IMR-90 (cell line): Measurements from ENCODE around the gene PFAS. TPM values are rescaled to one million over a fixed set of nuclear protein-coding genes. Genes with fewer than 3 reads are reported as not detected.

Source experiments
- ATAC-seq: fragments of 200-7000 bp; cut with Tn5 transposase; 2 replicates; pipeline ENCODE4 v1.9.1; 2020; ENCODE audit warnings: low read depth, mild to moderate bottlenecking, moderate library complexity
- BruUV-seq: library from RNA; stranded (reverse); fragments of 400-500 nt; replicated peaks from 2 replicates; lab custom pipeline; 2021; lab: Mats Ljungman, UMichigan
- CTCF ChIA-PET: fragments of 300-600 bp; formaldehyde crosslinking; extraction: SDS; loops from one replicate; lab custom pipeline; 2021; ENCODE audit warnings: antibody characterized with exemption; lab: Yijun Ruan, JAX
- POLR2A ChIA-PET: fragments of 300-600 bp; sonication (Branson Sonifier 250); formaldehyde crosslinking; loops from one replicate; lab custom pipeline; 2022; ENCODE audit warnings: antibody characterized with exemption; ENCODE audit not compliant: unreplicated experiment; lab: Charles Lee
- DNase-seq: peaks from one replicate; pipeline ENCODE4 v3.0.0; 2013
- H2AFZ ChIP-seq: replicated peaks from 2 replicates; pipeline ENCODE3; 2013; ENCODE audit warnings: low read length, mild to moderate bottlenecking; ENCODE audit not compliant: poor library complexity
- H2AK5ac ChIP-seq: 2 replicates; pipeline ENCODE4 v1.6.1; 2013; ENCODE audit warnings: low read depth, low read length, inconsistent platforms
- H2AK9ac ChIP-seq: replicated peaks from 2 replicates; pipeline ENCODE3; 2013; ENCODE audit warnings: mild to moderate bottlenecking, low read depth, low read length, moderate library complexity; ENCODE audit not compliant: poor library complexity
- H2BK120ac ChIP-seq: 2 replicates; pipeline ENCODE4 v1.6.1; 2013; ENCODE audit warnings: low read depth, low read length, inconsistent platforms
- H2BK15ac ChIP-seq: 3 replicates; pipeline ENCODE4 v1.6.1; 2013; ENCODE audit warnings: low read depth, low read length, inconsistent platforms
- H2BK20ac ChIP-seq: 2 replicates; pipeline ENCODE4 v1.6.1; 2013; ENCODE audit warnings: low read depth, mild to moderate bottlenecking, inconsistent platforms, low read length, moderate library complexity
- H2BK5ac ChIP-seq: 2 replicates; pipeline ENCODE4 v1.6.1; 2013; ENCODE audit warnings: mild to moderate bottlenecking, low read depth, low read length, inconsistent platforms; ENCODE audit not compliant: poor library complexity, severe bottlenecking
- H3K14ac ChIP-seq: replicated peaks from 2 replicates; pipeline ENCODE4 v1.6.1; 2013; ENCODE audit warnings: low read depth, low read length, inconsistent platforms
- H3K18ac ChIP-seq: 2 replicates; pipeline ENCODE4 v1.6.1; 2013; ENCODE audit warnings: low read depth, low read length, control low read depth
- H3K23ac ChIP-seq: 2 replicates; pipeline ENCODE4 v1.6.1; 2013; ENCODE audit warnings: low read depth, low read length, inconsistent platforms
- H3K27ac ChIP-seq: 2 replicates; pipeline ENCODE4 v1.5.1; 2013; ENCODE audit warnings: mild to moderate bottlenecking, control low read depth, low read length; ENCODE audit not compliant: insufficient read depth
- H3K27me3 ChIP-seq: 2 replicates; pipeline ENCODE4 v1.6.1; 2013; ENCODE audit warnings: low read length; ENCODE audit not compliant: control insufficient read depth, insufficient read depth
- H3K36me3 ChIP-seq: 2 replicates; pipeline ENCODE4 v1.6.1; 2013; ENCODE audit warnings: low read length, mixed read lengths; ENCODE audit not compliant: control insufficient read depth, insufficient read depth
- H3K4ac ChIP-seq: 2 replicates; pipeline ENCODE4 v1.6.1; 2013; ENCODE audit warnings: low read depth, low read length, inconsistent platforms
- H3K4me1 ChIP-seq: 2 replicates; pipeline ENCODE4 v1.6.1; 2013; ENCODE audit warnings: low read length, mixed read lengths; ENCODE audit not compliant: control insufficient read depth, insufficient read depth
- H3K4me2 ChIP-seq: 2 replicates; pipeline ENCODE4 v1.6.1; 2013; ENCODE audit warnings: low read depth, mild to moderate bottlenecking, control low read depth, low read length, moderate library complexity
- H3K4me3 ChIP-seq: 2 replicates; pipeline ENCODE4 v1.5.1; 2013; ENCODE audit warnings: low read depth, mild to moderate bottlenecking, control low read depth, low read length, moderate library complexity; ENCODE audit not compliant: insufficient read depth
- H3K56ac ChIP-seq: 2 replicates; pipeline ENCODE4 v1.6.1; 2013; ENCODE audit warnings: low read length, inconsistent platforms; ENCODE audit not compliant: insufficient read depth; ENCODE audit errors: extremely low read depth
- H3K79me1 ChIP-seq, 2 experiments: 2 replicates each; pipeline ENCODE4 v1.6.1; 2013; ENCODE audit warnings: low read length in 2 of 2, inconsistent platforms in 1 of 2, low read depth in 1 of 2
- H3K9ac ChIP-seq: 2 replicates; pipeline ENCODE4 v1.6.1; 2013; ENCODE audit warnings: low read depth, low read length, control low read depth
- H3K9me1 ChIP-seq: 2 replicates; pipeline ENCODE4 v1.6.1; 2013; ENCODE audit warnings: low read length, inconsistent platforms; ENCODE audit not compliant: insufficient read depth
- H3K9me3 ChIP-seq: 2 replicates; pipeline ENCODE4 v1.6.1; 2013; ENCODE audit warnings: low read length; ENCODE audit not compliant: control insufficient read depth, insufficient read depth
- H4K20me1 ChIP-seq: 2 replicates; pipeline ENCODE4 v1.6.1; 2013; ENCODE audit warnings: low read length, inconsistent platforms; ENCODE audit not compliant: insufficient read depth
- H4K5ac ChIP-seq: 2 replicates; pipeline ENCODE4 v1.6.1; 2013; ENCODE audit warnings: mild to moderate bottlenecking, low read depth, low read length, control low read depth
- H4K8ac ChIP-seq, 2 experiments: 2 replicates each; pipeline ENCODE4 v1.6.1; 2013; ENCODE audit warnings: low read depth in 2 of 2, low read length in 2 of 2, control low read depth in 1 of 2, inconsistent platforms in 1 of 2
- H4K91ac ChIP-seq: 2 replicates; pipeline ENCODE4 v1.6.1; 2013; ENCODE audit warnings: low read depth, low read length, inconsistent platforms; ENCODE audit not compliant: insufficient read depth
- BHLHE40 ChIP-seq: fragments of 150-350 bp; IDR thresholded peaks from 2 replicates; pipeline ENCODE4 v1.6.1; 2016; ENCODE audit warnings: mild to moderate bottlenecking, low read depth, low read length
- CEBPB ChIP-seq: IDR thresholded peaks from 2 replicates; pipeline ENCODE4 v1.6.1; 2012; ENCODE audit warnings: low read depth, low read length, improper control_type of control experiment
- CHD1 ChIP-seq: IDR thresholded peaks from 2 replicates; pipeline ENCODE4 v1.6.1; 2012; ENCODE audit warnings: low read depth, low read length, improper control_type of control experiment
- CTCF ChIP-seq: conservative IDR thresholded peaks from 2 replicates; pipeline ENCODE4 v1.5.1; 2012; ENCODE audit warnings: mild to moderate bottlenecking, low read depth, low read length, improper control_type of control experiment
- ELK1 ChIP-seq: fragments of 150-350 bp; IDR thresholded peaks from 2 replicates; pipeline ENCODE4 v1.6.1; 2016; ENCODE audit warnings: low read depth, mild to moderate bottlenecking, low read length, moderate library complexity, borderline replicate concordance
- FOS ChIP-seq: fragments of 150-350 bp; IDR thresholded peaks from 2 replicates; pipeline ENCODE4 v1.6.1; 2016; ENCODE audit warnings: low read depth, low read length
- MAZ ChIP-seq: IDR thresholded peaks from 2 replicates; pipeline ENCODE4 v1.6.1; 2012; ENCODE audit warnings: low read depth, mild to moderate bottlenecking, low read length, improper control_type of control experiment, moderate library complexity, borderline replicate concordance
- MXI1 ChIP-seq: IDR thresholded peaks from 2 replicates; pipeline ENCODE4 v1.6.1; 2012; ENCODE audit warnings: low read depth, mild to moderate bottlenecking, low read length, moderate library complexity, borderline replicate concordance
- POLR2A ChIP-seq: IDR thresholded peaks from 2 replicates; pipeline ENCODE4 v1.6.1; 2012; ENCODE audit warnings: mild to moderate bottlenecking, low read depth, low read length
- RAD21 ChIP-seq: IDR thresholded peaks from 2 replicates; pipeline ENCODE4 v1.6.1; 2012; ENCODE audit warnings: low read length, improper control_type of control experiment
- RCOR1 ChIP-seq: IDR thresholded peaks from 2 replicates; pipeline ENCODE4 v1.6.1; 2012; ENCODE audit warnings: mild to moderate bottlenecking, low read length, improper control_type of control experiment; ENCODE audit not compliant: insufficient replicate concordance
- RFX5 ChIP-seq: IDR thresholded peaks from 2 replicates; pipeline ENCODE4 v1.8.0; 2012; ENCODE audit warnings: low read depth, mild to moderate bottlenecking, low read length, moderate library complexity
- SMC3 ChIP-seq: fragments of 150-350 bp; IDR thresholded peaks from 2 replicates; pipeline ENCODE4 v1.6.1; 2016; ENCODE audit warnings: low read depth, mild to moderate bottlenecking, antibody characterized with exemption, low read length, moderate library complexity
- USF2 ChIP-seq: fragments of 150-350 bp; IDR thresholded peaks from 2 replicates; pipeline ENCODE4 v1.6.1; 2017; ENCODE audit warnings: mild to moderate bottlenecking, antibody characterized with exemption, low read length, low read depth
- WGBS, 2 experiments: methylation state at CpG; one replicate each; pipeline versions ENCODE4 v1.1.5 to v1.1.7; 2013; ENCODE audit warnings: missing lambda C conversion rate in 2 of 2; ENCODE audit not compliant: insufficient read length in 1 of 2; ENCODE audit errors: extremely low coverage in 2 of 2; 5-methylcytosine and 5-hydroxymethylcytosine counted together
- dilution Hi-C: fragments of 300-500 bp; cut with HindIII; formaldehyde crosslinking; loops from one replicate; pipeline ENCODE4 v1.14.3; 2018; ENCODE audit warnings: low sequenced_read_pairs; ENCODE audit not compliant: unreplicated experiment
- in situ Hi-C: fragments of 300-500 bp; cut with MboI; formaldehyde crosslinking; loops from 3 replicates; pipeline ENCODE4 v1.14.3; 2019; ENCODE audit warnings: low sequenced_read_pairs, inconsistent platforms, mixed read lengths
- intact Hi-C: fragments of 100-400 bp; cut with micrococcal nuclease; formaldehyde crosslinking; loops from 2 replicates; pipeline ENCODE4 v1.10.0; 2022
- polyA plus RNA-seq, 3 experiments: library from polyadenylated mRNA; depleted of rRNA; stranded (reverse); fragments of >200 nt; gene quantifications; 2 replicates each; pipeline ENCODE4 v1.2.3, GENCODE V29; 2012; ENCODE audit warnings: low replicate concordance in 1 of 3
- total RNA-seq: library from RNA; depleted of rRNA; stranded (reverse); fragments of >200 nt; gene quantifications from 2 replicates; pipeline ENCODE4 v1.2.3, GENCODE V29; 2012

The PFAS gene
- total and polyA plus RNA-seq, 2 of the 4 experiments (the other 2 are of a cell fraction) = 20.7 to 26.2 TPM

GRCh38 chr17:8287651-8288335, 38.7 kb downstream of the PFAS start:
- Histone ChIP-seq H3K9ac (peak overlapping the region; percentile 94), H2AK5ac (peak overlapping the region; percentile 93), H2BK120ac (peak overlapping the region; percentile 17; the same call in 1 of the 2 replicates), H2BK5ac (peak overlapping the region; percentile 71), H4K20me1 (0 out of 2 replicates have a peak, but pooled peaks cover 2% of the 10 kb centered on the region), H3K79me1 (peaks cover 16 to 33% of the 10 kb centered on the region in 2 experiments), H2AFZ (peak overlapping the region; percentile 99), H3K4me2 (peak overlapping the region; percentile 88), H2BK20ac (no peak overlapping the region), H3K14ac (peak overlapping the region; percentile 96), H3K4me3 (peak overlapping the region; percentile 98), H3K4me1 (peaks cover 10% of the 10 kb centered on the region; the same call in 1 of the 2 replicates), H3K4ac (peak overlapping the region; percentile 93), H4K91ac (peak overlapping the region; percentile 82; the same call in 1 of the 2 replicates), H3K36me3 (no peaks in the 10 kb centered on the region), H3K27me3 (no peaks in the 10 kb centered on the region), H3K56ac (peak overlapping the region; percentile 82; the same call in 1 of the 2 replicates), H2BK15ac (no peak overlapping the region), H4K5ac (peak overlapping the region; percentile 97), H3K18ac (no peak overlapping the region; the same call in 1 of the 2 replicates), H3K9me3 (no peaks in the 10 kb centered on the region), H4K8ac (peak overlapping the region; percentile 67 to 99), H3K9me1 (peaks cover 19% of the 10 kb centered on the region), H3K27ac (peak overlapping the region; percentile 91), H2AK9ac (peak overlapping the region; percentile 96), H3K23ac (peak overlapping the region; percentile 84; the same call in 1 of the 2 replicates)
- intact Hi-C loops (loop anchor here (5.0 kb wide), 1 partner anchor 40 kb away; the partner anchor contains the start of genes CTC1 and PFAS), dilution Hi-C loops (no loop called here), in situ Hi-C loops (no loop called here)
- ChIA-PET POLR2A (no interaction called here), CTCF (no interaction called here)
- ATAC-seq = no peak
- no peak for DNase-seq
- WGBS, 2 experiments = 38% methylated on average over 8 of the region's 19 CpGs; no CpG with 5 or more reads in 1 of the 2 experiments
- no TSS peak for BruUV-seq
- no peak for TF ChIP-seq RAD21
- TF ChIP-seq MXI1 = no peak
- TF ChIP-seq RCOR1 = no peak
- no peak for TF ChIP-seq FOS
- TF ChIP-seq CEBPB = no peak
- TF ChIP-seq POLR2A = no peak
- no peak for TF ChIP-seq MAZ
- TF ChIP-seq SMC3 = no peak
- TF ChIP-seq USF2 = no peak
- no peak for TF ChIP-seq CTCF
- no peak for TF ChIP-seq RFX5
- no peak for TF ChIP-seq BHLHE40
- TF ChIP-seq ELK1 = no peak
- TF ChIP-seq CHD1 = no peak
